Gastrocnemius medialis (tissue), 4 donors: Measurements from ENCODE around the gene DPEP1. TPM values are rescaled to one million over a fixed set of nuclear protein-coding genes. Genes with fewer than 3 reads are reported as not detected.

Source experiments
- ATAC-seq, 2 donors: fragments of 150-250 bp; one replicate each; pipeline ENCODE4 v1.9.1; 2016
- DNase-seq, 2 donors: peaks; one replicate each; pipeline ENCODE4 v3.0.0-alpha.2; 2019
- H3K27ac ChIP-seq, 4 donors: fragments of 200-600 bp; sonication (generic); 1 replicate in 1 of 4; 2 replicates in 3 of 4; pipeline ENCODE4 v1.5.1; 2016 to 2018; ENCODE audit warnings: mild to moderate bottlenecking in 2 of 4, moderate library complexity in 1 of 4
- H3K27me3 ChIP-seq, 3 donors: fragments of 200-600 bp; sonication (generic) in 2 of 3; 1 replicate in 1 of 3; 2 replicates in 2 of 3; pipeline versions ENCODE4 v1.5.1 to v1.6.0; 2016 to 2019; ENCODE audit warnings: mild to moderate bottlenecking in 1 of 3, moderate library complexity in 1 of 3
- H3K36me3 ChIP-seq, 2 donors: fragments of 200-600 bp; sonication (generic) in 1 of 2; one replicate each; pipeline ENCODE4 v1.5.1; 2017 to 2018
- H3K4me1 ChIP-seq, 2 donors: fragments of 200-600 bp; sonication (generic) in 1 of 2; one replicate each; pipeline ENCODE4 v1.5.1; 2016 to 2017; ENCODE audit warnings: mild to moderate bottlenecking in 2 of 2
- H3K4me3 ChIP-seq, 4 donors: fragments of 200-600 bp; sonication (generic) in 3 of 4; 1 replicate in 1 of 4; 2 replicates in 3 of 4; pipeline ENCODE4 v1.5.1; 2016 to 2019; ENCODE audit warnings: mild to moderate bottlenecking in 2 of 4
- H3K9me3 ChIP-seq, 3 donors: fragments of 200-600 bp; sonication (generic) in 2 of 3; 1 replicate in 1 of 3; 2 replicates in 2 of 3; pipeline ENCODE4 v1.5.1; 2016 to 2019
- CTCF ChIP-seq, 5 experiments: fragments of 450-650 bp in 3 of 5; fragments of 200-600 bp in 2 of 5; sonication (generic) in 2 of 5; IDR thresholded peaks in 4 of 5; conservative IDR thresholded peaks in 1 of 5; 1 replicate in 4 of 5; 2 replicates in 1 of 5; pipeline ENCODE4 v1.5.1; 2016 to 2019; ENCODE audit warnings: antibody characterized with exemption in 5 of 5, mild to moderate bottlenecking in 3 of 5, moderate library complexity in 3 of 5
- POLR2A ChIP-seq, 2 donors: fragments of 450-650 bp; IDR thresholded peaks; one replicate each; pipeline ENCODE4 v1.6.1; 2017; ENCODE audit warnings: antibody characterized with exemption in 2 of 2, mild to moderate bottlenecking in 2 of 2, moderate library complexity in 2 of 2
- in situ Hi-C, 4 donors: fragments of 200-750 bp; cut with MboI; loops; one replicate each; pipeline versions ENCODE4 v1.15.0 to v1.8.0; 2017; ENCODE audit warnings: low sequenced_read_pairs in 4 of 4
- intact Hi-C: fragments of 100-400 bp; cut with DNase I; formaldehyde crosslinking; loops from one replicate; pipeline ENCODE4 v1.15.1; 2023; ENCODE audit warnings: low total_unique reads
- total RNA-seq, 4 donors: library from RNA; depleted of rRNA; stranded (reverse); fragments of >200 nt; gene quantifications; one replicate each; pipeline versions ENCODE4 v1.1.0 to v1.2.3, GENCODE V29; 2016

DPEP1 gene
- total RNA-seq, 4 donors from 2014 or later, result not detected

GRCh38 chr16:89653656-89654295 is 40.3 kb downstream of the DPEP1 start:
- no peak for TF ChIP-seq POLR2A (IDR thresholded peaks at IDR 0.05)
- TF ChIP-seq CTCF (IDR thresholded peaks at IDR 0.05 in 4 of 5, conservative IDR thresholded peaks at IDR 0.05 in 1 of 5), result no peak
- Histone ChIP-seq H3K27me3 (no peaks in the 10 kb centered on the region), H3K4me1 (peaks cover 16% of the 10 kb centered on the region in 2 donors), H3K36me3 (peaks cover 0 to 12% of the 10 kb centered on the region in 2 donors), H3K27ac (no peak overlapping the region), H3K9me3 (no peaks in the 10 kb centered on the region), H3K4me3 (no peak overlapping the region)
- intact Hi-C loops, result loop anchor here (10.0 kb wide), 1 partner anchor 409 kb away; no protein-coding TSS in a partner anchor
- in situ Hi-C loops, result no loop called here
- DNase-seq (no peak), ATAC-seq (no peak)

DNA sequence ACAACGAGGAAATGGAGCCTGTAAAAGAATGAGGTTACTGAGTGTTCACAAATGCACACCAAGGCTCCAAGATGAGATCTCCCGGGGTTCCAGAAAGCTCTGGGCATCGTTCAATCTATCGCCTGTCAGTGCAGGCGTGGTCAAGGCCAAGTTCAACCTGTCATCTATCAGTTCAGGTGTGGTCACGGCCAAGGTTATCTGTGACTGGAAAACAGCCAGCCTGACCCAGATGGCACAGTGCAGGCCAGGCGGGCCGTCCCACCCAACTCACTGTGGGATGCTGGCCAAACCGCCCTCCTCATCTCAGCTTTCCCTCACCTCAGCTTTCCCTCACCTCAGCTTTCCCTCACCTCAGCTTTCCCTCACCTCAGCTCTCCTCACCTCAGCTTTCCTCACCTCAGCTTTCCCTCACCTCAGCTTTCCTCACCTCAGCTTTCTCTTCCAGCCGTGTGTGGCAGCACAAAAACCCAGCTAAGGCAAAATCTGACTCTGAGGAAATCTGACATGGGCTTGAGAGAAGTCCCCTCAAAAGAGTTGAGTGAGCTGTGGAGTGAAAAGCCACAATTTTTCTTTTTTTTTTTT is 41.7 kb downstream of the DPEP1 start:
- ATAC-seq (no peak), DNase-seq (no peak)
- in situ Hi-C loops, result no loop called here
- no peak overlapping the region for H3K4me3 ChIP-seq
- peaks cover 18 to 19% of the 10 kb centered on the region in 2 donors for H3K4me1 ChIP-seq
- TF ChIP-seq CTCF (IDR thresholded peaks at IDR 0.05 in 4 of 5, conservative IDR thresholded peaks at IDR 0.05 in 1 of 5) (no peak), POLR2A (IDR thresholded peaks at IDR 0.05) (no peak)
- intact Hi-C loops, result loop anchor here (10.0 kb wide), 1 partner anchor 410 kb away; no protein-coding TSS in a partner anchor
- H3K27ac ChIP-seq, result no peak overlapping the region
- H3K9me3 ChIP-seq, result no peaks in the 10 kb centered on the region
- peaks cover 0 to 12% of the 10 kb centered on the region in 2 donors for H3K36me3 ChIP-seq
- no peaks in the 10 kb centered on the region for H3K27me3 ChIP-seq

DNA sequence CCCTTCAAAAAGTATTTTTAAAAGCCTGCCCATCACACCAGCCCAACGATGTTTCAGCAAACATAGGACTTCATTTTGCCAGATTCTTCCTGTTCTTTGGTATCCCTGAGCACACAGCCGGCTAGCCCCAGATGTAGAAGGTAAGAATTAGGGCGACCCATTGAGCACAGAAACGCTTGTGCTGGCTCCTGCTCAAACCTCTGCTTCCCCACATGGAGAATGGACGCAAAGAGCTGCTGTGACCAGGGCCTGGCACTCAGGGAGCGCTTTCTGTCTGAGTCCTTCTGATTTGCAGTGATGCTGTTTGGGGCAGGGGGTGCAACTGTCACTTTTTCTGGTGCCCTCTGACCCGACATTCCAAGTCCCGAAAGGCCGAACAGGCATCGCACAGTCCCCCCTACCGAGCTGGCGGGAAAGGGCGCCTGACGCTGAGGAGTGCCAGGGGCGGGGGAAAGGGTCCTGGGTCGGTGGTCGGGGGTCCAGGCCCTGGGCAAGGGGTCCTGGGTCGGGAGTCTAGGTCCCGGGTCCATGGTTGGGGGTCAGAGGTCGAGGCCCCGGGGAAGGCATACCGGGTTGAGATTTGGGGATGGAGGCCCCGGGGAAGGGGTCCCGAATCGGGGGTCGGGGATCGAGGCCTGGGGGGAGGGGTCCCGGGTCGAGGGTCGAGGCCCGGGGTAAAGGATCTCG is 43.1 kb downstream of the DPEP1 start:
- Histone ChIP-seq H3K36me3 (peaks cover 0 to 2% of the 10 kb centered on the region in 2 donors), H3K9me3 (no peaks in the 10 kb centered on the region), H3K4me1 (peaks cover 18 to 19% of the 10 kb centered on the region in 2 donors), H3K27me3 (no peaks in the 10 kb centered on the region), H3K27ac (peak overlapping the region; percentile 86 to 91 (median 89)), H3K4me3 (peak overlapping the region; percentile 96 to 100 (median 99))
- TF ChIP-seq POLR2A (IDR thresholded peaks at IDR 0.05), result no peak
- no peak for TF ChIP-seq CTCF (IDR thresholded peaks at IDR 0.05 in 4 of 5, conservative IDR thresholded peaks at IDR 0.05 in 1 of 5)
- ATAC-seq, result no peak
- DNase-seq, result no peak
- in situ Hi-C loops, result no loop called here
- intact Hi-C loops, result loop anchor here (1.0 to 10.0 kb wide), 4 partner anchors 30 to 412 kb away; partner anchors contain the start of genes CDK10, VPS9D1 and ZNF276

- intact Hi-C loops, result loop anchor here (1.0 to 10.0 kb wide), 4 partner anchors 29 to 413 kb away; partner anchors contain the start of genes CDK10, VPS9D1 and ZNF276
Measured at GRCh38 chr16:89657442-89658220, 44.2 kb downstream of the DPEP1 start, which contains the start of the genes CHMP1A and SPATA33. Gene CHMP1A (minus strand): TSS chr16:89657708. CDS start chr16:89657588, 120 bp downstream. Gene SPATA33 (plus strand): TSS chr16:89657836. CDS start chr16:89657912, 76 bp downstream.

More at GRCh38 chr16:89657442-89658220, 44.2 kb downstream of the DPEP1 start, which contains the start of the genes CHMP1A and SPATA33:
- DNase-seq (peak; percentile 70 to 84), ATAC-seq (peak; percentile 98)
- H3K27me3 ChIP-seq, result no peaks in the 10 kb centered on the region
- peak within 1 kb of the TSS; percentile 96 to 100 (median 99) for H3K4me3 ChIP-seq
- no peaks in the 10 kb centered on the region for H3K9me3 ChIP-seq
- H3K36me3 ChIP-seq, result no peaks in the 10 kb centered on the region
- in situ Hi-C loops, result no loop called here
- peak within 1 kb of the TSS; percentile 86 to 91 (median 89) for H3K27ac ChIP-seq
- TF ChIP-seq CTCF (IDR thresholded peaks at IDR 0.05 in 4 of 5, conservative IDR thresholded peaks at IDR 0.05 in 1 of 5) (no peak), POLR2A (IDR thresholded peaks at IDR 0.05) (peak; percentile 54 to 78)
- peaks cover 18 to 19% of the 10 kb centered on the region in 2 donors for H3K4me1 ChIP-seq
